B cell (primary cell): ENCODE measurements around the gene RICTOR. TPM values are rescaled to one million over a fixed set of nuclear protein-coding genes. Genes with fewer than 3 reads are reported as not detected.

Source experiments
- ATAC-seq: fragments of 200-7000 bp; cut with Tn5 transposase; one replicate; pipeline ENCODE4 v1.10.0; 2021; ENCODE audit warnings: low read depth, mild to moderate bottlenecking, moderate number of reproducible peaks, moderate library complexity
- CTCF ChIA-PET: fragments of 350-600 bp; sonication (Branson Sonifier 250); formaldehyde crosslinking; loops from one replicate; lab custom pipeline; 2021; ENCODE audit warnings: antibody characterized with exemption, inconsistent platforms; lab: Charles Lee
- POLR2A ChIA-PET: fragments of 350-600 bp; sonication (Branson Sonifier 250); formaldehyde crosslinking; loops from one replicate; lab custom pipeline; 2021; ENCODE audit warnings: antibody characterized with exemption; lab: Charles Lee
- DNase-seq: peaks from one replicate; pipeline ENCODE4 v3.0.0; 2013
- H2AFZ ChIP-seq: 2 replicates; pipeline ENCODE4 v1.6.1; 2012; ENCODE audit warnings: mild to moderate bottlenecking, low read depth, low read length; ENCODE audit not compliant: insufficient read depth, poor library complexity, severe bottlenecking
- H3K27ac ChIP-seq, 2 donors: 1 replicate in 1 of 2; 2 replicates in 1 of 2; pipeline ENCODE4 v1.5.1; 2012 to 2013; ENCODE audit warnings: low read length in 2 of 2, mild to moderate bottlenecking in 2 of 2, moderate library complexity in 1 of 2
- H3K27me3 ChIP-seq, 4 experiments: fragments of 200-600 bp in 1 of 4; sonication (generic) in 1 of 4; replicated peaks in 1 of 4; 1 replicate in 2 of 4; 2 replicates in 2 of 4; pipeline versions ENCODE4 v1.6.1 to v1.7.0; 2013 to 2016; ENCODE audit warnings: low read length in 3 of 4, mild to moderate bottlenecking in 2 of 4, mixed read lengths in 1 of 4, moderate library complexity in 1 of 4; ENCODE audit not compliant: insufficient read depth in 4 of 4, control insufficient read depth in 3 of 4; ENCODE audit errors: control extremely low read depth in 1 of 4
- H3K36me3 ChIP-seq, 2 experiments: replicated peaks in 1 of 2; 1 replicate in 1 of 2; 2 replicates in 1 of 2; pipeline versions ENCODE4 v1.6.1 to v1.7.1; 2013; ENCODE audit warnings: low read length in 1 of 2; ENCODE audit not compliant: insufficient read depth in 2 of 2, control insufficient read depth in 1 of 2; ENCODE audit errors: control extremely low read depth in 1 of 2, extremely low read depth in 1 of 2
- H3K4me1 ChIP-seq, 2 donors: fragments of 200-600 bp in 1 of 2; sonication (generic) in 1 of 2; 1 replicate in 1 of 2; 2 replicates in 1 of 2; pipeline versions ENCODE4 v1.5.1 to v1.6.1; 2013 to 2017; ENCODE audit warnings: low read length in 2 of 2; ENCODE audit not compliant: control insufficient read depth in 2 of 2, insufficient read depth in 2 of 2
- H3K4me2 ChIP-seq: replicated peaks from 2 replicates; pipeline ENCODE3; 2012; ENCODE audit warnings: mild to moderate bottlenecking, low read depth, low read length; ENCODE audit not compliant: poor library complexity, severe bottlenecking
- H3K4me3 ChIP-seq, 5 experiments: fragments of 200-600 bp in 1 of 5; sonication (generic) in 1 of 5; 1 replicate in 3 of 5; 2 replicates in 2 of 5; pipeline versions ENCODE4 v1.5.1 to v1.7.0; 2011 to 2016; ENCODE audit warnings: low read length in 4 of 5, mild to moderate bottlenecking in 4 of 5, low read depth in 2 of 5, control low read depth in 1 of 5, moderate library complexity in 1 of 5; ENCODE audit not compliant: insufficient read depth in 1 of 5; ENCODE audit errors: control extremely low read depth in 1 of 5, extremely low read depth in 1 of 5
- H3K79me2 ChIP-seq: fragments of 200-600 bp; sonication (generic); one replicate; pipeline ENCODE4 v1.6.0; 2016; ENCODE audit warnings: low read length; ENCODE audit not compliant: control insufficient read depth, insufficient read depth
- H3K9ac ChIP-seq: fragments of 200-600 bp; sonication (generic); 2 replicates; pipeline ENCODE4 v1.6.1; 2017; ENCODE audit warnings: mild to moderate bottlenecking, low read length, moderate library complexity
- H3K9me3 ChIP-seq, 3 donors: one replicate each; pipeline versions ENCODE4 v1.6.1 to v1.7.1; 2013; ENCODE audit warnings: low read length in 2 of 3; ENCODE audit not compliant: control insufficient read depth in 2 of 3, insufficient read depth in 1 of 3; ENCODE audit errors: control extremely low read depth in 1 of 3
- H4K20me1 ChIP-seq: 2 replicates; pipeline ENCODE4 v1.6.0; 2012; ENCODE audit warnings: mild to moderate bottlenecking, low read length; ENCODE audit not compliant: insufficient read depth, control insufficient read depth, poor library complexity, severe bottlenecking
- H3K27ac Mint-ChIP-seq: one replicate; pipeline ENCODE4 v1.8.0; 2021; ENCODE audit warnings: mixed read lengths
- H3K27me3 Mint-ChIP-seq: one replicate; pipeline ENCODE4 v1.8.0; 2021; ENCODE audit warnings: mixed read lengths
- H3K4me1 Mint-ChIP-seq: one replicate; pipeline ENCODE4 v1.8.0; 2021; ENCODE audit warnings: mixed read lengths
- H3K4me3 Mint-ChIP-seq: one replicate; pipeline ENCODE4 v1.8.0; 2021; ENCODE audit warnings: mixed read lengths
- H3K9me3 Mint-ChIP-seq: one replicate; pipeline ENCODE4 v1.8.0; 2022; ENCODE audit warnings: mixed read lengths; ENCODE audit not compliant: insufficient read depth
- CTCF ChIP-seq: fragments of 200-600 bp; IDR thresholded peaks from one replicate; pipeline ENCODE4 v1.8.0; 2022; ENCODE audit warnings: antibody characterized with exemption, mild to moderate bottlenecking
- EZH2 ChIP-seq: IDR thresholded peaks from 2 replicates; pipeline ENCODE4 v1.6.1; 2012; ENCODE audit warnings: borderline replicate concordance, low read depth, mild to moderate bottlenecking, moderate library complexity, low read length; ENCODE audit not compliant: insufficient read depth, poor library complexity, severe bottlenecking
- WGBS: methylation state at CpG from one replicate; pipeline ENCODE4 v1.1.5; 2013; ENCODE audit warnings: missing lambda C conversion rate; ENCODE audit not compliant: insufficient coverage; 5-methylcytosine and 5-hydroxymethylcytosine counted together
- intact Hi-C: fragments of 100-400 bp; cut with micrococcal nuclease; formaldehyde crosslinking; loops from one replicate; pipeline ENCODE4 v1.10.0; 2022
- polyA plus RNA-seq: library from polyadenylated mRNA; depleted of rRNA; stranded (reverse); fragments of >200 nt; gene quantifications from 2 replicates; pipeline ENCODE4 v1.2.3, GENCODE V29; 2012
- total RNA-seq, 2 donors: library from RNA; stranded (reverse); fragments of 120-200 nt in 1 of 2; gene quantifications; 1 replicate in 1 of 2; 2 replicates in 1 of 2; pipeline versions ENCODE4 v1.2.3 to v1.2.4, GENCODE V29; 2013 to 2022

The RICTOR gene
- total and polyA plus RNA-seq, 2 donors (not counting 1 experiment from before 2014, with no cell fraction given) = 15.4 to 84.3 TPM

GRCh38 chr5:39080597-39081204 lies 6.5 kb upstream of the RICTOR start:
- no peak overlapping the region for H3K27ac Mint-ChIP-seq
- no peak overlapping the region for H2AFZ ChIP-seq
- POLR2A ChIA-PET = no interaction called here

More at GRCh38 chr5:39080597-39081204, 6.5 kb upstream of the RICTOR start:
- CTCF ChIA-PET = interaction anchor here (0.6 to 5.1 kb wide), 36 partner anchors 9 to 639 kb away, joined by 3 to 54 read pairs (median 4); no protein-coding TSS in a partner anchor
- intact Hi-C loops = loop anchor here (1.0 to 2.0 kb wide), 2 partner anchors 76 to 86 kb away; no protein-coding TSS in a partner anchor
- TF ChIP-seq CTCF (peak; percentile 76), EZH2 (no peak)
- H3K4me1 Mint-ChIP-seq = peaks cover 23% of the 10 kb centered on the region
- Histone ChIP-seq H3K27ac (no peak overlapping the region), H3K9me3 (no peaks in the 10 kb centered on the region), H3K4me1 (peaks cover 10 to 16% of the 10 kb centered on the region in 2 donors), H3K27me3 (no peaks in the 10 kb centered on the region), H3K79me2 (peaks cover 17% of the 10 kb centered on the region), H3K4me2 (no peak overlapping the region), H3K4me3 (no peak overlapping the region), H3K36me3 (no peaks in the 10 kb centered on the region), H4K20me1 (no peaks in the 10 kb centered on the region), H3K9ac (no peak overlapping the region)
- H3K27me3 Mint-ChIP-seq = peaks cover 3% of the 10 kb centered on the region
- ATAC-seq (peak; percentile 37), DNase-seq (peak; percentile 55)
- H3K9me3 Mint-ChIP-seq = no peaks in the 10 kb centered on the region
- no peak overlapping the region for H3K4me3 Mint-ChIP-seq
- 17% methylated on average over 1 of the region's 3 CpGs for WGBS
